ENCODE data around the gene PGP. TPM values are rescaled to one million over a fixed set of nuclear protein-coding genes. Genes with fewer than 3 reads are reported as not detected.
A peak's percentile ranks its signal among the peaks of the same experiment; 100 is the strongest.

Gene PGP
- total RNA-seq, 2 experiments from 2014 or later: 8.1 to 8.5 TPM

DNA sequence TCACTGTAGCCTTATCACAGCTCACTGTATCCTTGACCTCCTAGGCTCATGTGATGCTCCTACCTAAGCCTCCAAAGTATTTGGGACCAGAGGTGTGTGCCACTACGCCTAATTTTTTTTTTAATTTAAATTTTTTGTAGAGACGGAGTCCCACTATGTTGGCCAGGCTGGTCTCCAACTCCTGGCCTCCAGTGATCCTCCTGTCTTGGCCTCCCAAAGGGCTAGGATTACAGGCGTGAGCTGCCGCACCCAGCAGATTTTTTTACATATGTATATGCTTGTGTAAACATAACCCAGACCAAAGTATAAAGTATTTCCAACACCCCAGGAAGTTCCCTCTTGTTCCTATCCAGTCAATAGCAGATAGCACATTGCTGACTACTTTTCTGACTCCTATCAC is 1.7 kb upstream of the PGP start:
- intact Hi-C loops (cut with DNase I, micrococcal nuclease): loop anchor here in 1 of 2 experiments (10.0 kb wide), 1 partner anchor 802 kb away; the partner anchor contains the start of gene UNKL
- no peak for ATAC-seq (ENCODE audit: poor library complexity)
- Mint-ChIP-seq H3K27ac (no peak overlapping the region), H3K9me3 (no peaks in the 10 kb centered on the region), H3K4me3 (peak overlapping the region; percentile 56), H3K27me3 (no peaks in the 10 kb centered on the region), H3K4me1 (ENCODE audit: low read depth) (peaks cover 11% of the 10 kb centered on the region), H3K36me3 (ENCODE audit: low read depth) (no peaks in the 10 kb centered on the region)
- Histone ChIP-seq H3K9me3 (ENCODE audit: control insufficient read depth in 1 of 2, insufficient read depth in 1 of 2, low read length in 2 of 2) (no peaks in the 10 kb centered on the region), H3K36me3 (ENCODE audit: insufficient read depth, low read length) (no peaks in the 10 kb centered on the region), H3K27ac (ENCODE audit: low read depth in 1 of 2, low read length in 2 of 2) (no peak overlapping the region), H3K4me3 (ENCODE audit: low read length) (no peak overlapping the region), H3K4me1 (ENCODE audit: insufficient read depth, low read length) (peaks cover 25% of the 10 kb centered on the region), H3K27me3 (ENCODE audit: control insufficient read depth in 1 of 2, insufficient read depth in 2 of 2, low read length in 2 of 2) (no peaks in the 10 kb centered on the region)
- TF ChIP-seq, protein P1, sequence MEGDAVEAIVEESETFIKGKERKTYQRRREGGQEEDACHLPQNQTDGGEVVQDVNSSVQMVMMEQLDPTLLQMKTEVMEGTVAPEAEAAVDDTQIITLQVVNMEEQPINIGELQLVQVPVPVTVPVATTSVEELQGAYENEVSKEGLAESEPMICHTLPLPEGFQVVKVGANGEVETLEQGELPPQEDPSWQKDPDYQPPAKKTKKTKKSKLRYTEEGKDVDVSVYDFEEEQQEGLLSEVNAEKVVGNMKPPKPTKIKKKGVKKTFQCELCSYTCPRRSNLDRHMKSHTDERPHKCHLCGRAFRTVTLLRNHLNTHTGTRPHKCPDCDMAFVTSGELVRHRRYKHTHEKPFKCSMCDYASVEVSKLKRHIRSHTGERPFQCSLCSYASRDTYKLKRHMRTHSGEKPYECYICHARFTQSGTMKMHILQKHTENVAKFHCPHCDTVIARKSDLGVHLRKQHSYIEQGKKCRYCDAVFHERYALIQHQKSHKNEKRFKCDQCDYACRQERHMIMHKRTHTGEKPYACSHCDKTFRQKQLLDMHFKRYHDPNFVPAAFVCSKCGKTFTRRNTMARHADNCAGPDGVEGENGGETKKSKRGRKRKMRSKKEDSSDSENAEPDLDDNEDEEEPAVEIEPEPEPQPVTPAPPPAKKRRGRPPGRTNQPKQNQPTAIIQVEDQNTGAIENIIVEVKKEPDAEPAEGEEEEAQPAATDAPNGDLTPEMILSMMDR (IDR thresholded peaks at IDR 0.05): no peak
- POLR2A ChIA-PET: interaction anchor here (1.1 kb wide), 1 partner anchor 316 kb away, joined by 5 read pairs; no protein-coding TSS in a partner anchor
- CTCF ChIA-PET: no interaction called here
- no peak for DNase-seq

- Histone ChIP-seq H3K27ac (ENCODE audit: low read depth in 1 of 2, low read length in 2 of 2) (peak overlapping the region in 1 of 2 donors; percentile 21), H3K36me3 (ENCODE audit: insufficient read depth, low read length) (peaks cover 6% of the 10 kb centered on the region), H3K4me3 (ENCODE audit: low read length) (peak overlapping the region; percentile 34), H3K4me1 (ENCODE audit: insufficient read depth, low read length) (peaks cover 25% of the 10 kb centered on the region), H3K9me3 (ENCODE audit: control insufficient read depth in 1 of 2, insufficient read depth in 1 of 2, low read length in 2 of 2) (no peaks in the 10 kb centered on the region), H3K27me3 (ENCODE audit: control insufficient read depth in 1 of 2, insufficient read depth in 2 of 2, low read length in 2 of 2) (no peaks in the 10 kb centered on the region)
- peak overlapping the region; percentile 66 for H3K27ac Mint-ChIP-seq
- H3K4me1 Mint-ChIP-seq (ENCODE audit: low read depth): peaks cover 11% of the 10 kb centered on the region
- ATAC-seq (ENCODE audit: poor library complexity): no peak
- POLR2A ChIA-PET: interaction anchor here (0.6 to 2.5 kb wide), 19 partner anchors 9 to 668 kb away, joined by 3 to 47 read pairs (median 4); partner anchors contain the start of genes AMDHD2, ATP6V0C, DNASE1L2 and E4F1
- no peaks in the 10 kb centered on the region for H3K27me3 Mint-ChIP-seq
- TF ChIP-seq, protein P1 (IDR thresholded peaks at IDR 0.05): no peak
- peak overlapping the region; percentile 85 for H3K4me3 Mint-ChIP-seq
- H3K9me3 Mint-ChIP-seq: no peaks in the 10 kb centered on the region
- intact Hi-C loops (cut with DNase I, micrococcal nuclease): loop anchor here in 1 of 2 experiments (1.0 to 10.0 kb wide), 2 partner anchors 8 to 799 kb away; partner anchors contain the start of gene UNKL
- DNase-seq: no peak
- CTCF ChIA-PET: interaction anchor here (0.7 to 1.4 kb wide), 2 partner anchors 37 to 74 kb away, joined by 4 to 5 read pairs; partner anchors contain the start of gene ECI1
- H3K36me3 Mint-ChIP-seq (ENCODE audit: low read depth): peaks cover 3% of the 10 kb centered on the region
Observed at GRCh38 chr16:2213817-2214718, 572 bp downstream of the PGP start.

DNA sequence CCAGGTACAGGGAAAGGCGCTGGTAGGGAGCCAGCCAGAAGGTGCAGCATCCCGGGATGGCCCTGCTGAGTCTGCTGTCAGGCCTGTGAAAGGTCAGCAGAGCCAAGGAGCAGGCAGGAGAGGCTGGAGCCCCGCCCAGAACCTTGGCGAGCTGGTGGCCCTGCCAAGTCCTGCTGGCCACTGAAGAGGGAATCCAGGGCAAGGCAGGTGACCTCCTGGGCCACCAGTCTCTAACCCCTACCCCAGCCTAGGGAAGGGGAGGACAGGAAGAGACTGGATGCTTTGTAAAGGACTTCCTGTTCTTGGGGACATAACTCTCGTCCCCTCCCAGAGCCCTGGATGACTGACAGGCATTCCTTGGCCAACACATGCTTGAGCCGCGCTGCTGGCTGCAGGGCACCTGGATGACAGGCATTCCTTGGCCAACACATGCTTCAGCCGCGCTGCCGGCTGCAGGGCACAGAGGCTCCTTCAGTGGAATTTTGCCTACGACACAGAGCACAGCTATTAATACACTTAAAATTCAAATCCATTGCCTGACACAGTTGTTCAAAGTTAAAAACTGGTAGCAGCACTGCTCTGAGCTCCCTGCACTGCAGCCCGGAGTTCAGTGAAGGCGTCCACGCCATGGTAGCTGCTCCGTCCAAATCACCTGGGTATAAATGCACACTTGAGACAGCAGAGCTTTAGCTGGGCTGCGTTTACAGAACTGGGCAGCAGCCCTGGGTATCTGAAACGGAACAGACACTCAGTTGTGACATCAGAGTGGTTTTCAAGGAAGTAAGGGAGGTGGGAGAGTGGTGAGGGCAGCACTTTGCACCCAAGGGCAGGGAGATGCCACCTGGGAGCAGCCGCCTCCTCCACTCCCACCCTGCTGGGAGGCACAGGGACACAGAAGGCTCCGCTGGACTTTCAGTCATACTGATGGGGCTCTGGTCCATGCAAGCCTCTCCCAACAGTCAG is 2.0 kb downstream of the PGP start:
- Mint-ChIP-seq H3K27ac (peak overlapping the region; percentile 66), H3K4me3 (peak overlapping the region; percentile 85), H3K4me1 (ENCODE audit: low read depth) (peaks cover 11% of the 10 kb centered on the region), H3K9me3 (no peaks in the 10 kb centered on the region), H3K36me3 (ENCODE audit: low read depth) (peaks cover 6% of the 10 kb centered on the region), H3K27me3 (no peaks in the 10 kb centered on the region)
- peaks cover 20% of the 10 kb centered on the region for H3K36me3 ChIP-seq (ENCODE audit: insufficient read depth, low read length)
- DNase-seq (no peak), ATAC-seq (ENCODE audit: poor library complexity) (no peak)
- H3K9me3 ChIP-seq (ENCODE audit: control insufficient read depth in 1 of 2, insufficient read depth in 1 of 2, low read length in 2 of 2): no peaks in the 10 kb centered on the region
- POLR2A ChIA-PET: interaction anchor here (0.6 to 1.1 kb wide), 2 partner anchors 10 to 27 kb away, joined by 3 to 5 read pairs; partner anchors contain the start of gene E4F1
- no peak overlapping the region for H3K27ac ChIP-seq (ENCODE audit: low read depth in 1 of 2, low read length in 2 of 2)
- H3K27me3 ChIP-seq (ENCODE audit: control insufficient read depth in 1 of 2, insufficient read depth in 2 of 2, low read length in 2 of 2): no peaks in the 10 kb centered on the region
- CTCF ChIA-PET: no interaction called here
- H3K4me1 ChIP-seq (ENCODE audit: insufficient read depth, low read length): peaks cover 25% of the 10 kb centered on the region
- intact Hi-C loops (cut with DNase I, micrococcal nuclease): loop anchor here in 1 of 2 experiments (10.0 kb wide), 1 partner anchor 798 kb away; the partner anchor contains the start of gene UNKL
- no peak overlapping the region for H3K4me3 ChIP-seq (ENCODE audit: low read length)
- TF ChIP-seq, protein P1 (IDR thresholded peaks at IDR 0.05): no peak
